ENCODE measurements around the gene SGK1.
A peak's percentile ranks its signal among the peaks of the same experiment; 100 is the strongest.

DNA sequence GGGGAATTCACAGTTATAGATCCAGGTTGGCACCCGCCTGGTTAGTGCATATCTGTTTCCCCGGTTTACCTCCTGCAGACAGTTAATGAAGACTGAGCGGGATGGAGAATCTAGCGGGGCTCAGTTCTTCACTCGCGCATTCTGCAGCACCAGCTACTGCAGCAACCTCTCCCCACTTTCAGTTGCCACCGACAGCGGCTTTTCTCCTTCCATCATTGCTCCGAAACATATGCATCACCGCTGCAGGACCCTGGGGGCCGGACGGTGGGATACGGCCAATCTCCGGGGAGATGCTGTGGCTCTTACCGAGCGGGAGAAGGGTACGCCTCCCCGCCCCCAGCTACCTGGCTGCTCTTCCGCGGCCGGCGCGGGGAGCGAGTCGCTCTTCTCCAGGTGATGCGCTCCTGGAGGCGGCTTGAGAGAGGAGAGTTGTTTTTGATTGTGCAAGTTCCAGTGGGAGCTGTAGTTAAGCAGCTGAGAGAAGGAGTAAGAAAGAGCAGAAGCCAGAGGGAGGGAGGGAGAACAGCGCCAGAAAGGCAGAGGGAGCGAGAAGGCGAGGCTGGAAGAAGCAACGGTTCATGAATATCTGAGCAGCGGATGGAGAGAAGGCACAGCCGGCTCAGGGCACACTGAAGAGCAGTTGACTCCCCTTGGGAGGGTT is at the start of gene SGK1:
- TF ChIP-seq, protein P1, sequence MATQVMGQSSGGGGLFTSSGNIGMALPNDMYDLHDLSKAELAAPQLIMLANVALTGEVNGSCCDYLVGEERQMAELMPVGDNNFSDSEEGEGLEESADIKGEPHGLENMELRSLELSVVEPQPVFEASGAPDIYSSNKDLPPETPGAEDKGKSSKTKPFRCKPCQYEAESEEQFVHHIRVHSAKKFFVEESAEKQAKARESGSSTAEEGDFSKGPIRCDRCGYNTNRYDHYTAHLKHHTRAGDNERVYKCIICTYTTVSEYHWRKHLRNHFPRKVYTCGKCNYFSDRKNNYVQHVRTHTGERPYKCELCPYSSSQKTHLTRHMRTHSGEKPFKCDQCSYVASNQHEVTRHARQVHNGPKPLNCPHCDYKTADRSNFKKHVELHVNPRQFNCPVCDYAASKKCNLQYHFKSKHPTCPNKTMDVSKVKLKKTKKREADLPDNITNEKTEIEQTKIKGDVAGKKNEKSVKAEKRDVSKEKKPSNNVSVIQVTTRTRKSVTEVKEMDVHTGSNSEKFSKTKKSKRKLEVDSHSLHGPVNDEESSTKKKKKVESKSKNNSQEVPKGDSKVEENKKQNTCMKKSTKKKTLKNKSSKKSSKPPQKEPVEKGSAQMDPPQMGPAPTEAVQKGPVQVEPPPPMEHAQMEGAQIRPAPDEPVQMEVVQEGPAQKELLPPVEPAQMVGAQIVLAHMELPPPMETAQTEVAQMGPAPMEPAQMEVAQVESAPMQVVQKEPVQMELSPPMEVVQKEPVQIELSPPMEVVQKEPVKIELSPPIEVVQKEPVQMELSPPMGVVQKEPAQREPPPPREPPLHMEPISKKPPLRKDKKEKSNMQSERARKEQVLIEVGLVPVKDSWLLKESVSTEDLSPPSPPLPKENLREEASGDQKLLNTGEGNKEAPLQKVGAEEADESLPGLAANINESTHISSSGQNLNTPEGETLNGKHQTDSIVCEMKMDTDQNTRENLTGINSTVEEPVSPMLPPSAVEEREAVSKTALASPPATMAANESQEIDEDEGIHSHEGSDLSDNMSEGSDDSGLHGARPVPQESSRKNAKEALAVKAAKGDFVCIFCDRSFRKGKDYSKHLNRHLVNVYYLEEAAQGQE (tag by site-specific recombination; IDR thresholded peaks at IDR 0.05) = no peak
- TF ChIP-seq, protein P2, sequence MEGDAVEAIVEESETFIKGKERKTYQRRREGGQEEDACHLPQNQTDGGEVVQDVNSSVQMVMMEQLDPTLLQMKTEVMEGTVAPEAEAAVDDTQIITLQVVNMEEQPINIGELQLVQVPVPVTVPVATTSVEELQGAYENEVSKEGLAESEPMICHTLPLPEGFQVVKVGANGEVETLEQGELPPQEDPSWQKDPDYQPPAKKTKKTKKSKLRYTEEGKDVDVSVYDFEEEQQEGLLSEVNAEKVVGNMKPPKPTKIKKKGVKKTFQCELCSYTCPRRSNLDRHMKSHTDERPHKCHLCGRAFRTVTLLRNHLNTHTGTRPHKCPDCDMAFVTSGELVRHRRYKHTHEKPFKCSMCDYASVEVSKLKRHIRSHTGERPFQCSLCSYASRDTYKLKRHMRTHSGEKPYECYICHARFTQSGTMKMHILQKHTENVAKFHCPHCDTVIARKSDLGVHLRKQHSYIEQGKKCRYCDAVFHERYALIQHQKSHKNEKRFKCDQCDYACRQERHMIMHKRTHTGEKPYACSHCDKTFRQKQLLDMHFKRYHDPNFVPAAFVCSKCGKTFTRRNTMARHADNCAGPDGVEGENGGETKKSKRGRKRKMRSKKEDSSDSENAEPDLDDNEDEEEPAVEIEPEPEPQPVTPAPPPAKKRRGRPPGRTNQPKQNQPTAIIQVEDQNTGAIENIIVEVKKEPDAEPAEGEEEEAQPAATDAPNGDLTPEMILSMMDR (tag by site-specific recombination; IDR thresholded peaks at IDR 0.05) = peak; percentile 89

Data from HEK293 (cell line).